Breast epithelium (tissue), 3 donors: Measurements from ENCODE around the gene TTC12.

Experiments
- CTCF ChIP-seq, 3 donors: fragments of 450-650 bp; IDR thresholded peaks; one replicate each; pipeline ENCODE4 v1.5.1; 2016 to 2017; ENCODE audit warnings: antibody characterized with exemption in 3 of 3, mild to moderate bottlenecking in 3 of 3, moderate library complexity in 3 of 3
- POLR2A ChIP-seq: fragments of 450-650 bp; IDR thresholded peaks from one replicate; pipeline ENCODE4 v1.6.1; 2016; ENCODE audit warnings: antibody characterized with exemption, mild to moderate bottlenecking, moderate library complexity
- POLR2AphosphoS5 ChIP-seq, 3 donors: sonication (generic); formaldehyde crosslinking; IDR thresholded peaks; one replicate each; pipeline ENCODE4 v1.6.1; 2017; ENCODE audit warnings: antibody characterized with exemption in 3 of 3

GRCh38 chr11:113392236-113392921, 78.0 kb downstream of the TTC12 start:
- TF ChIP-seq CTCF (IDR thresholded peaks at IDR 0.05) (no peak), POLR2A (no peak), POLR2AphosphoS5 (IDR thresholded peaks at IDR 0.05) (no peak)
